ENCODE data around the gene TRAT1. TPM values are rescaled to one million over a fixed set of nuclear protein-coding genes. Genes with fewer than 3 reads are reported as not detected.

Gene TRAT1
- total RNA-seq, 2 experiments from 2014 or later: not detected

GRCh38 chr3:108882762-108883161 is 60.2 kb downstream of the TRAT1 start:
- ChIA-PET POLR2A (interaction anchor here (0.6 kb wide), 1 partner anchor 117 kb away, joined by 4 read pairs; no protein-coding TSS in a partner anchor), CTCF (ENCODE audit: unreplicated experiment) (no interaction called here)
- no peak overlapping the region for H3K27ac ChIP-seq (ENCODE audit: low read depth, low read length, poor library complexity, severe bottlenecking)
- H3K9me3 ChIP-seq (ENCODE audit: low read length): no peaks in the 10 kb centered on the region
- no peak overlapping the region for H3K4me2 ChIP-seq (ENCODE audit: low read length)
- H3K79me2 ChIP-seq (ENCODE audit: insufficient read depth, low read depth, low read length): no peaks in the 10 kb centered on the region
- H3K36me3 ChIP-seq (ENCODE audit: insufficient read depth, low read length): no peaks in the 10 kb centered on the region
- H3K4me3 ChIP-seq (ENCODE audit: low read depth, low read length, poor library complexity, severe bottlenecking): no peak overlapping the region
- H2AFZ ChIP-seq (ENCODE audit: low read length): no peak overlapping the region
- DNase-seq (ENCODE audit: low spot score): no peak
- BruUV-seq (replicated peaks): no TSS peak
- TF ChIP-seq EZH2phosphoT487 (IDR thresholded peaks at IDR 0.05; ENCODE audit: borderline replicate concordance, low read depth, low read length): no peak
- no peak for TF ChIP-seq CTCF (conservative IDR thresholded peaks at IDR 0.05; ENCODE audit: low read length)
- intact Hi-C loops (cut with micrococcal nuclease; ENCODE audit: unreplicated experiment): no loop called here
- H3K9me2 ChIP-seq (ENCODE audit: insufficient read depth, low read length): no peaks in the 10 kb centered on the region
- no peaks in the 10 kb centered on the region for H4K20me1 ChIP-seq (ENCODE audit: insufficient read depth, low read length)
- H3K4me1 ChIP-seq (ENCODE audit: insufficient read depth, low read length, poor library complexity, severe bottlenecking): no peaks in the 10 kb centered on the region

- no TSS peak for BruUV-seq (replicated peaks)
- Histone ChIP-seq H3K36me3 (ENCODE audit: insufficient read depth, low read length) (no peaks in the 10 kb centered on the region), H3K4me1 (ENCODE audit: insufficient read depth, low read length, poor library complexity, severe bottlenecking) (no peaks in the 10 kb centered on the region), H3K79me2 (ENCODE audit: insufficient read depth, low read depth, low read length) (no peaks in the 10 kb centered on the region), H3K4me3 (ENCODE audit: low read depth, low read length, poor library complexity, severe bottlenecking) (no peak overlapping the region), H2AFZ (ENCODE audit: low read length) (no peak overlapping the region), H3K9me2 (ENCODE audit: insufficient read depth, low read length) (no peaks in the 10 kb centered on the region), H3K27ac (ENCODE audit: low read depth, low read length, poor library complexity, severe bottlenecking) (no peak overlapping the region), H4K20me1 (ENCODE audit: insufficient read depth, low read length) (no peaks in the 10 kb centered on the region), H3K4me2 (ENCODE audit: low read length) (no peak overlapping the region), H3K9me3 (ENCODE audit: low read length) (no peaks in the 10 kb centered on the region)
- ChIA-PET POLR2A (no interaction called here), CTCF (ENCODE audit: unreplicated experiment) (no interaction called here)
- TF ChIP-seq EZH2phosphoT487 (IDR thresholded peaks at IDR 0.05; ENCODE audit: borderline replicate concordance, low read depth, low read length) (no peak), CTCF (conservative IDR thresholded peaks at IDR 0.05; ENCODE audit: low read length) (no peak)
- intact Hi-C loops (cut with micrococcal nuclease; ENCODE audit: unreplicated experiment): no loop called here
- no peak for DNase-seq (ENCODE audit: low spot score)
Observed at GRCh38 chr3:108883373-108883772, 60.8 kb downstream of the TRAT1 start.

- H3K27ac ChIP-seq (ENCODE audit: low read depth, low read length, poor library complexity, severe bottlenecking): no peak overlapping the region
- ChIA-PET POLR2A (interaction anchor here (0.5 to 1.0 kb wide), 7 partner anchors 8 to 668 kb away, joined by 3 to 4 read pairs (median 3); no protein-coding TSS in a partner anchor), CTCF (ENCODE audit: unreplicated experiment) (no interaction called here)
- no peak overlapping the region for H3K4me3 ChIP-seq (ENCODE audit: low read depth, low read length, poor library complexity, severe bottlenecking)
- H3K9me2 ChIP-seq (ENCODE audit: insufficient read depth, low read length): no peaks in the 10 kb centered on the region
- H2AFZ ChIP-seq (ENCODE audit: low read length): no peak overlapping the region
- no TSS peak for BruUV-seq (replicated peaks)
- DNase-seq (ENCODE audit: low spot score): no peak
- no peaks in the 10 kb centered on the region for H3K4me1 ChIP-seq (ENCODE audit: insufficient read depth, low read length, poor library complexity, severe bottlenecking)
- intact Hi-C loops (cut with micrococcal nuclease; ENCODE audit: unreplicated experiment): no loop called here
- H3K79me2 ChIP-seq (ENCODE audit: insufficient read depth, low read depth, low read length): no peaks in the 10 kb centered on the region
- TF ChIP-seq EZH2phosphoT487 (IDR thresholded peaks at IDR 0.05; ENCODE audit: borderline replicate concordance, low read depth, low read length) (no peak), CTCF (conservative IDR thresholded peaks at IDR 0.05; ENCODE audit: low read length) (no peak)
- H4K20me1 ChIP-seq (ENCODE audit: insufficient read depth, low read length): no peaks in the 10 kb centered on the region
- H3K9me3 ChIP-seq (ENCODE audit: low read length): no peaks in the 10 kb centered on the region
- no peak overlapping the region for H3K4me2 ChIP-seq (ENCODE audit: low read length)
- no peaks in the 10 kb centered on the region for H3K36me3 ChIP-seq (ENCODE audit: insufficient read depth, low read length)
Observed at GRCh38 chr3:108887121-108887520, 64.5 kb downstream of the TRAT1 start.

Data from OCI-LY7 (cell line).